ENCODE results near the gene NDUFA13.

The NDUFA13 gene

GRCh38 chr19:19527371-19527656 is 11.3 kb downstream of the NDUFA13 start:
- Histone ChIP-seq H4K91ac (ENCODE audit: low read depth, low read length) (no peak overlapping the region), H2BK120ac (ENCODE audit: insufficient read depth, low read length, poor library complexity) (no peak overlapping the region), H3K23ac (ENCODE audit: low read length) (no peak overlapping the region), H3K4me1 (ENCODE audit: control insufficient read depth in 1 of 2, insufficient read depth in 2 of 2, low read length in 2 of 2) (peaks cover 0 to 3% of the 10 kb centered on the region in 2 experiments), H3K79me1 (ENCODE audit: low read length) (no peaks in the 10 kb centered on the region), H3K36me3 (ENCODE audit: control insufficient read depth in 1 of 2, insufficient read depth in 2 of 2, low read length in 2 of 2) (peaks cover 48 to 59% of the 10 kb centered on the region in 2 experiments), H2BK12ac (ENCODE audit: low read length) (no peak overlapping the region), H3K18ac (ENCODE audit: low read length) (no peak overlapping the region), H3K4me3 (ENCODE audit: low read depth, low read length) (no peak overlapping the region), H3K4me2 (ENCODE audit: low read length) (no peak overlapping the region), H3K27me3 (ENCODE audit: insufficient read depth, low read length) (no peaks in the 10 kb centered on the region), H2AK5ac (ENCODE audit: low read length) (no peak overlapping the region), H4K12ac (ENCODE audit: low read depth, low read length) (no peak overlapping the region), H3K9me3 (ENCODE audit: insufficient read depth, low read depth, low read length) (peaks cover 6% of the 10 kb centered on the region), H4K8ac (ENCODE audit: low read depth, low read length) (no peak overlapping the region), H3K79me2 (ENCODE audit: control insufficient read depth, insufficient read depth, low read length, poor library complexity) (no peaks in the 10 kb centered on the region), H3K27ac (ENCODE audit: low read depth, low read length) (no peak overlapping the region), H2BK5ac (ENCODE audit: low read depth, low read length, poor library complexity) (no peak overlapping the region), H3K14ac (ENCODE audit: low read length) (no peak overlapping the region), H3K9ac (ENCODE audit: low read length) (no peak overlapping the region), H3K4ac (ENCODE audit: low read depth, low read length) (no peak overlapping the region), H2AFZ (ENCODE audit: insufficient read depth, low read length, poor library complexity) (no peak overlapping the region)
- DNase-seq, result no peak
- WGBS (ENCODE audit: extremely low coverage, insufficient coverage, insufficient read length), result no CpG with 5 or more reads among the region's 9 CpGs

GRCh38 chr19:19527674-19528625 is 11.9 kb downstream of the NDUFA13 start:
- H3K14ac ChIP-seq (ENCODE audit: low read length), result no peak overlapping the region
- no peak for DNase-seq
- no peak overlapping the region for H3K4me3 ChIP-seq (ENCODE audit: low read depth, low read length)

GRCh38 chr19:19528721-19529490 is 12.9 kb downstream of the NDUFA13 start, which contains the start of gene YJEFN3:
Gene YJEFN3, plus strand, starts transcription at chr19:19528911. Its CDS starts 22 bp downstream, at chr19:19528933.
- no peak within 1 kb of the TSS for H2BK12ac ChIP-seq (ENCODE audit: low read length)
- no CpG with 5 or more reads among the region's 50 CpGs for WGBS (ENCODE audit: extremely low coverage, insufficient coverage, insufficient read length)
- no peak within 1 kb of the TSS for H2AK5ac ChIP-seq (ENCODE audit: low read length)
- no peak within 1 kb of the TSS for H3K9ac ChIP-seq (ENCODE audit: low read length)
- H4K91ac ChIP-seq (ENCODE audit: low read depth, low read length), result no peak within 1 kb of the TSS
- no peak within 1 kb of the TSS for H4K12ac ChIP-seq (ENCODE audit: low read depth, low read length)
- H3K4me3 ChIP-seq (ENCODE audit: low read depth, low read length), result no peak within 1 kb of the TSS
- H3K79me2 ChIP-seq (ENCODE audit: control insufficient read depth, insufficient read depth, low read length, poor library complexity), result no peaks in the 10 kb centered on the region
- DNase-seq, result peak in 1 of 2 donors; percentile 19
- no peak within 1 kb of the TSS for H2BK120ac ChIP-seq (ENCODE audit: insufficient read depth, low read length, poor library complexity)
- no peak within 1 kb of the TSS for H4K8ac ChIP-seq (ENCODE audit: low read depth, low read length)
- peaks cover 0 to 5% of the 10 kb centered on the region in 2 experiments for H3K4me1 ChIP-seq (ENCODE audit: control insufficient read depth in 1 of 2, insufficient read depth in 2 of 2, low read length in 2 of 2)
- peaks cover 6% of the 10 kb centered on the region for H3K9me3 ChIP-seq (ENCODE audit: insufficient read depth, low read depth, low read length)
- H3K79me1 ChIP-seq (ENCODE audit: low read length), result no peaks in the 10 kb centered on the region
- H3K14ac ChIP-seq (ENCODE audit: low read length), result no peak within 1 kb of the TSS
- no peak within 1 kb of the TSS for H2BK5ac ChIP-seq (ENCODE audit: low read depth, low read length, poor library complexity)
- H3K23ac ChIP-seq (ENCODE audit: low read length), result no peak within 1 kb of the TSS
- H3K4ac ChIP-seq (ENCODE audit: low read depth, low read length), result no peak within 1 kb of the TSS
- no peak within 1 kb of the TSS for H3K27ac ChIP-seq (ENCODE audit: low read depth, low read length)
- no peak within 1 kb of the TSS for H2AFZ ChIP-seq (ENCODE audit: insufficient read depth, low read length, poor library complexity)
- no peak within 1 kb of the TSS for H3K18ac ChIP-seq (ENCODE audit: low read length)
- peaks cover 47 to 57% of the 10 kb centered on the region in 2 experiments for H3K36me3 ChIP-seq (ENCODE audit: control insufficient read depth in 1 of 2, insufficient read depth in 2 of 2, low read length in 2 of 2)
- no peaks in the 10 kb centered on the region for H3K27me3 ChIP-seq (ENCODE audit: insufficient read depth, low read length)
- no peak within 1 kb of the TSS for H3K4me2 ChIP-seq (ENCODE audit: low read length)

More at GRCh38 chr19:19527674-19528625, 11.9 kb downstream of the NDUFA13 start:
- WGBS (ENCODE audit: extremely low coverage, insufficient coverage, insufficient read length), result no CpG with 5 or more reads among the region's 27 CpGs
- Histone ChIP-seq H3K79me1 (ENCODE audit: low read length) (no peaks in the 10 kb centered on the region), H4K8ac (ENCODE audit: low read depth, low read length) (no peak overlapping the region), H4K12ac (ENCODE audit: low read depth, low read length) (no peak overlapping the region), H4K91ac (ENCODE audit: low read depth, low read length) (no peak overlapping the region), H2AFZ (ENCODE audit: insufficient read depth, low read length, poor library complexity) (no peak overlapping the region), H3K27ac (ENCODE audit: low read depth, low read length) (no peak overlapping the region), H3K4ac (ENCODE audit: low read depth, low read length) (no peak overlapping the region), H3K4me1 (ENCODE audit: control insufficient read depth in 1 of 2, insufficient read depth in 2 of 2, low read length in 2 of 2) (peaks cover 0 to 5% of the 10 kb centered on the region in 2 experiments), H3K9ac (ENCODE audit: low read length) (no peak overlapping the region), H3K4me2 (ENCODE audit: low read length) (no peak overlapping the region), H2BK12ac (ENCODE audit: low read length) (no peak overlapping the region), H3K79me2 (ENCODE audit: control insufficient read depth, insufficient read depth, low read length, poor library complexity) (no peaks in the 10 kb centered on the region), H3K27me3 (ENCODE audit: insufficient read depth, low read length) (no peaks in the 10 kb centered on the region), H3K9me3 (ENCODE audit: insufficient read depth, low read depth, low read length) (peaks cover 6% of the 10 kb centered on the region), H2BK120ac (ENCODE audit: insufficient read depth, low read length, poor library complexity) (no peak overlapping the region), H2AK5ac (ENCODE audit: low read length) (no peak overlapping the region), H2BK5ac (ENCODE audit: low read depth, low read length, poor library complexity) (no peak overlapping the region), H3K23ac (ENCODE audit: low read length) (no peak overlapping the region), H3K18ac (ENCODE audit: low read length) (no peak overlapping the region), H3K36me3 (ENCODE audit: control insufficient read depth in 1 of 2, insufficient read depth in 2 of 2, low read length in 2 of 2) (peaks cover 48 to 59% of the 10 kb centered on the region in 2 experiments)

- Histone ChIP-seq H3K79me2 (ENCODE audit: control insufficient read depth, insufficient read depth, low read length, poor library complexity) (no peaks in the 10 kb centered on the region), H2BK5ac (ENCODE audit: low read depth, low read length, poor library complexity) (no peak overlapping the region), H4K12ac (ENCODE audit: low read depth, low read length) (no peak overlapping the region), H3K4me1 (ENCODE audit: control insufficient read depth in 1 of 2, insufficient read depth in 2 of 2, low read length in 2 of 2) (peaks cover 0 to 5% of the 10 kb centered on the region in 2 experiments), H3K27ac (ENCODE audit: low read depth, low read length) (no peak overlapping the region), H3K36me3 (ENCODE audit: control insufficient read depth in 1 of 2, insufficient read depth in 2 of 2, low read length in 2 of 2) (peaks cover 42 to 52% of the 10 kb centered on the region in 2 experiments), H3K4me3 (ENCODE audit: low read depth, low read length) (no peak overlapping the region), H3K4ac (ENCODE audit: low read depth, low read length) (no peak overlapping the region), H3K14ac (ENCODE audit: low read length) (no peak overlapping the region), H3K9ac (ENCODE audit: low read length) (no peak overlapping the region), H4K8ac (ENCODE audit: low read depth, low read length) (no peak overlapping the region), H2AFZ (ENCODE audit: insufficient read depth, low read length, poor library complexity) (no peak overlapping the region), H2AK5ac (ENCODE audit: low read length) (no peak overlapping the region), H3K27me3 (ENCODE audit: insufficient read depth, low read length) (no peaks in the 10 kb centered on the region), H3K9me3 (ENCODE audit: insufficient read depth, low read depth, low read length) (peaks cover 6% of the 10 kb centered on the region), H2BK12ac (ENCODE audit: low read length) (no peak overlapping the region), H3K18ac (ENCODE audit: low read length) (no peak overlapping the region), H4K91ac (ENCODE audit: low read depth, low read length) (no peak overlapping the region), H3K23ac (ENCODE audit: low read length) (no peak overlapping the region), H2BK120ac (ENCODE audit: insufficient read depth, low read length, poor library complexity) (no peak overlapping the region), H3K79me1 (ENCODE audit: low read length) (no peaks in the 10 kb centered on the region), H3K4me2 (ENCODE audit: low read length) (no peak overlapping the region)
- DNase-seq, result no peak
- WGBS (ENCODE audit: extremely low coverage, insufficient coverage, insufficient read length), result no CpG with 5 or more reads among the region's 11 CpGs
Measured at GRCh38 chr19:19529783-19530422, 13.9 kb downstream of the NDUFA13 start.
